Measurements from ENCODE around the gene RIMOC1.
A peak's percentile ranks its signal among the peaks of the same experiment; 100 is the strongest.
"Not testable (repeated sequence)": the region's sequence is repeated elsewhere in the genome, so short reads cannot be mapped to it uniquely, and the experiment has no call there.

Gene RIMOC1

GRCh38 chr5:41908374-41909079 is 4.4 kb downstream of the RIMOC1 start:
- DNase-seq: no peak
- peaks cover 48% of the 10 kb centered on the region for H3K36me3 Mint-ChIP-seq
- H3K4me3 Mint-ChIP-seq: no peak overlapping the region
- CTCF ChIA-PET: interaction anchor here (1.0 kb wide), 1 partner anchor 41 kb away, joined by 3 read pairs; no protein-coding TSS in a partner anchor
- no peak overlapping the region for H3K27ac Mint-ChIP-seq
- H3K4me1 Mint-ChIP-seq: peaks cover 35% of the 10 kb centered on the region
- no peaks in the 10 kb centered on the region for H3K9me3 Mint-ChIP-seq
- H3K27me3 Mint-ChIP-seq: peaks cover 8% of the 10 kb centered on the region

- CTCF ChIA-PET: no interaction called here
- no peak for DNase-seq
- Mint-ChIP-seq H3K36me3 (peaks cover 49% of the 10 kb centered on the region), H3K27ac (no peak overlapping the region), H3K4me3 (no peak overlapping the region), H3K27me3 (no peaks in the 10 kb centered on the region), H3K9me3 (no peaks in the 10 kb centered on the region), H3K4me1 (no peaks in the 10 kb centered on the region)
These were observed 14.0 kb downstream of the RIMOC1 start for GRCh38 chr5:41918105-41918504.

GRCh38 chr5:41921166-41921565 is 17.0 kb downstream of the RIMOC1 start:
- Mint-ChIP-seq H3K36me3 (peaks cover 29% of the 10 kb centered on the region), H3K27me3 (no peaks in the 10 kb centered on the region), H3K27ac (no peak overlapping the region), H3K9me3 (no peaks in the 10 kb centered on the region), H3K4me3 (no peak overlapping the region), H3K4me1 (peaks cover 15% of the 10 kb centered on the region)
- CTCF ChIA-PET: no interaction called here
- DNase-seq: no peak

GRCh38 chr5:41921874-41922273 is 17.7 kb downstream of the RIMOC1 start:
- peaks cover 21% of the 10 kb centered on the region for H3K4me1 Mint-ChIP-seq
- CTCF ChIA-PET: no interaction called here
- H3K4me3 Mint-ChIP-seq: no peak overlapping the region
- no peak for DNase-seq
- H3K9me3 Mint-ChIP-seq: no peaks in the 10 kb centered on the region
- no peaks in the 10 kb centered on the region for H3K27me3 Mint-ChIP-seq
- no peak overlapping the region for H3K27ac Mint-ChIP-seq
- H3K36me3 Mint-ChIP-seq: peaks cover 30% of the 10 kb centered on the region

- no peak for DNase-seq
- CTCF ChIA-PET: interaction anchor here (1.1 to 1.7 kb wide), 3 partner anchors 54 to 133 kb away, joined by 4 to 5 read pairs (median 4); partner anchors contain the start of gene OXCT1
- Mint-ChIP-seq H3K9me3 (no peaks in the 10 kb centered on the region), H3K36me3 (peaks cover 15% of the 10 kb centered on the region), H3K27ac (peak overlapping the region; percentile 94), H3K4me3 (peak overlapping the region; percentile 74), H3K27me3 (no peaks in the 10 kb centered on the region), H3K4me1 (peaks cover 26% of the 10 kb centered on the region)
These were observed 20.4 kb downstream of the RIMOC1 start for GRCh38 chr5:41924526-41924871.

- CTCF ChIA-PET: interaction anchor here (0.8 to 1.7 kb wide), 6 partner anchors 51 to 133 kb away, joined by 3 to 5 read pairs (median 4); partner anchors contain the start of gene OXCT1
- peak; percentile 91 for DNase-seq
- Mint-ChIP-seq H3K36me3 (peaks cover 14% of the 10 kb centered on the region), H3K27me3 (no peaks in the 10 kb centered on the region), H3K4me1 (peaks cover 26% of the 10 kb centered on the region), H3K4me3 (peak within 1 kb of the TSS; percentile 74), H3K9me3 (no peaks in the 10 kb centered on the region), H3K27ac (peak within 1 kb of the TSS; percentile 94)
These were observed 20.9 kb downstream of the RIMOC1 start, which contains the start of gene FBXO4 for GRCh38 chr5:41924872-41925554. TSS of gene FBXO4 (plus strand) at chr5:41925281. CDS start at chr5:41925310, 29 bp downstream.

GRCh38 chr5:41925555-41925951 is 21.4 kb downstream of the RIMOC1 start:
- H3K4me1 Mint-ChIP-seq: peaks cover 26% of the 10 kb centered on the region
- CTCF ChIA-PET: interaction anchor here (0.8 to 1.7 kb wide), 6 partner anchors 52 to 132 kb away, joined by 3 to 5 read pairs (median 4); partner anchors contain the start of gene OXCT1
- H3K36me3 Mint-ChIP-seq: peaks cover 19% of the 10 kb centered on the region
- H3K4me3 Mint-ChIP-seq: peak overlapping the region; percentile 74
- H3K27me3 Mint-ChIP-seq: no peaks in the 10 kb centered on the region
- H3K27ac Mint-ChIP-seq: peak overlapping the region; percentile 94
- no peaks in the 10 kb centered on the region for H3K9me3 Mint-ChIP-seq
- no peak for DNase-seq

- no peak overlapping the region for H3K27ac Mint-ChIP-seq
- H3K4me3 Mint-ChIP-seq: no peak overlapping the region
- DNase-seq: no peak
- H3K4me1 Mint-ChIP-seq: peaks cover 26% of the 10 kb centered on the region
- CTCF ChIA-PET: interaction anchor here (1.1 kb wide), 1 partner anchor 109 kb away, joined by 3 read pairs; no protein-coding TSS in a partner anchor
- no peaks in the 10 kb centered on the region for H3K27me3 Mint-ChIP-seq
- H3K36me3 Mint-ChIP-seq: peaks cover 29% of the 10 kb centered on the region
- no peaks in the 10 kb centered on the region for H3K9me3 Mint-ChIP-seq
These were observed 23.5 kb downstream of the RIMOC1 start for GRCh38 chr5:41927604-41928003.

- no peak overlapping the region for H3K27ac Mint-ChIP-seq
- peaks cover 26% of the 10 kb centered on the region for H3K4me1 Mint-ChIP-seq
- H3K27me3 Mint-ChIP-seq: no peaks in the 10 kb centered on the region
- no peaks in the 10 kb centered on the region for H3K9me3 Mint-ChIP-seq
- CTCF ChIA-PET: interaction anchor here (1.1 kb wide), 1 partner anchor 108 kb away, joined by 3 read pairs; no protein-coding TSS in a partner anchor
- peaks cover 29% of the 10 kb centered on the region for H3K36me3 Mint-ChIP-seq
- no peak overlapping the region for H3K4me3 Mint-ChIP-seq
- DNase-seq: no peak
These were observed 24.9 kb downstream of the RIMOC1 start for GRCh38 chr5:41929035-41929434.

GRCh38 chr5:41932770-41933169 is 28.6 kb downstream of the RIMOC1 start:
- CTCF ChIA-PET: no interaction called here
- H3K36me3 Mint-ChIP-seq: peaks cover 34% of the 10 kb centered on the region

GRCh38 chr5:41935544-41935943 is 31.4 kb downstream of the RIMOC1 start:
- H3K4me1 Mint-ChIP-seq: no peaks in the 10 kb centered on the region
- no peak for DNase-seq
- no peaks in the 10 kb centered on the region for H3K9me3 Mint-ChIP-seq
- peaks cover 30% of the 10 kb centered on the region for H3K36me3 Mint-ChIP-seq
- no peak overlapping the region for H3K4me3 Mint-ChIP-seq
- CTCF ChIA-PET: no interaction called here
- no peaks in the 10 kb centered on the region for H3K27me3 Mint-ChIP-seq
- H3K27ac Mint-ChIP-seq: no peak overlapping the region

More at GRCh38 chr5:41932770-41933169, 28.6 kb downstream of the RIMOC1 start:
- no peak overlapping the region for H3K4me3 Mint-ChIP-seq
- no peak for DNase-seq
- no peaks in the 10 kb centered on the region for H3K9me3 Mint-ChIP-seq
- H3K27me3 Mint-ChIP-seq: no peaks in the 10 kb centered on the region
- no peak overlapping the region for H3K27ac Mint-ChIP-seq
- H3K4me1 Mint-ChIP-seq: no peaks in the 10 kb centered on the region

GRCh38 chr5:41940641-41941040 is 36.5 kb downstream of the RIMOC1 start:
- Mint-ChIP-seq H3K4me1 (no peaks in the 10 kb centered on the region), H3K36me3 (peaks cover 12% of the 10 kb centered on the region), H3K4me3 (no peak overlapping the region), H3K27ac (no peak overlapping the region), H3K27me3 (no peaks in the 10 kb centered on the region), H3K9me3 (no peaks in the 10 kb centered on the region)
- CTCF ChIA-PET: no interaction called here
- no peak for DNase-seq

GRCh38 chr5:41945332-41945955 is 41.3 kb downstream of the RIMOC1 start:
- DNase-seq, H3K27ac Mint-ChIP-seq: not testable (repeated sequence)
- CTCF ChIA-PET: interaction anchor here (1.3 kb wide), 1 partner anchor 89 kb away, joined by 3 read pairs; no protein-coding TSS in a partner anchor

GRCh38 chr5:41951224-41951623 is 47.1 kb downstream of the RIMOC1 start:
- Mint-ChIP-seq H3K27ac (no peak overlapping the region), H3K36me3 (no peaks in the 10 kb centered on the region), H3K4me1 (no peaks in the 10 kb centered on the region), H3K4me3 (no peak overlapping the region), H3K27me3 (no peaks in the 10 kb centered on the region), H3K9me3 (no peaks in the 10 kb centered on the region)
- CTCF ChIA-PET: no interaction called here
- DNase-seq: no peak

More at GRCh38 chr5:41945332-41945955, 41.3 kb downstream of the RIMOC1 start:
- not testable (repeated sequence) for H3K36me3 Mint-ChIP-seq, H3K9me3 Mint-ChIP-seq, H3K4me1 Mint-ChIP-seq, H3K27me3 Mint-ChIP-seq, H3K4me3 Mint-ChIP-seq

Data from activated naive CD4-positive, alpha-beta T cell treated with anti-CD3 and anti-CD28 coated beads, Interleukin-2, amount 10 ng/mL, durations not matched to agents 7 days and 5 days (primary cell).